GM19099 (cell line): ENCODE measurements around the gene PRKN.

Experiments
- POLR2A ChIP-seq: IDR thresholded peaks from 3 replicates; pipeline ENCODE4 v1.6.1; 2011; ENCODE audit warnings: low read depth; ENCODE audit not compliant: insufficient read length; ENCODE audit errors: extremely low read depth

Gene PRKN

GRCh38 chr6:161684731-161685475 lies 1042.7 kb downstream of the PRKN start:
- TF ChIP-seq POLR2A = no peak

DNA sequence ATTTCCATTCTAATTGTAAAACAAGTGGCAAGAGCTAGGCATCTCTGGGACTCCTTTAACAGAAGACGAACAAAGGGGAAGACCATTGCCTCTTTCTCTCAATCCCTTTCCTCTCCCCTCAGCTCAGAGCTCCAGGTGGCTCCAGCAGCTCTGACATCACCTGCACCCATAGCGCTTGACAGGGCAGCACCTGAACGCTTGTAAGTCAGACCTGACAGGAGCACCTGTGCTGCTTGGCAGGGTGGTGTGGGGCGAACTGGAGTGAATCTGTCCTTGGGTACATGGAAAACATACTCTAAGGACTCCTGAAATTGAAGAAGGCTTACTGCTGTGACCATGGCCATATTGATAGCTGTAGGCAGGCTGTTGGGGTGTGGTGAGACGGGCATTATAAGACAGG lies 1044.2 kb downstream of the PRKN start:
- TF ChIP-seq POLR2A = no peak

GRCh38 chr6:161682982-161683381 lies 1044.6 kb downstream of the PRKN start:
- TF ChIP-seq POLR2A = no peak

GRCh38 chr6:161679980-161680538 lies 1047.5 kb downstream of the PRKN start:
- TF ChIP-seq POLR2A = no peak

GRCh38 chr6:161677188-161677587 lies 1050.4 kb downstream of the PRKN start:
- TF ChIP-seq POLR2A = no peak

- no peak for TF ChIP-seq POLR2A
These were observed 1051.0 kb downstream of the PRKN start for GRCh38 chr6:161676586-161676985.

DNA sequence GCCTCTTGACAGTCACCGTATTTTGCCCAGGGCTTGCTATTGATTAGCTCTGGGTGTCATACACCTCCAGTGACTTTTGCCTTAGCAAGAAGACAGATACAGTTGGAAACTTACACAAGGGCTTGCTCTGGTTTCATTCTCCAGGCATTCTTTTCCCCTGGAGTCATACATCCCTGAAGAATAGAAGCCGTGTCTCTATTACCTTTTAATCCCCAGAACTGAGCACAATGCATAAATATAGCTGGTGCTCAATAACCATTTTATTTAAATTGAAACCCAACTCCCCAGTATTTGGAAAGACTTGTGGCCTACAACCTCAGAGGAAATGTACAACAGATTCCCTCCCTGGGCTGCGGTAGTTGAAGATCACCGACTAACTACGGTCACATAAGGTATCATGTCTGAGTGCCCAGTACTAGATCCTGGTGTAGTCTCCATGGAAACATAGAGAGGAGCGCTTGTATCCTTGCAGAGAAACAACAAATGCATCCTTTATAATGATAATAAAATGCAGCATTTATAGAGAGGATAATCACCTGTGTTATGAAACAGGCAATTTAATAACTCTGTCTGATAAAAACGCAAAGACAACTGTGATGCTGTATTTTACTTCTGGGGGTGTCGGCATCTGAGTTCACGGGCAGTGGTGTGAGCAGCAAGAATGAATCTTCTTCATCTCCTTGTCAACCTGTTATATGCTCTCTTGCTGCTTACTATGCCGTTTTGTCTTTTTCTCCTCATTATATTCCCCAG lies 1052.5 kb downstream of the PRKN start:
- no peak for TF ChIP-seq POLR2A

GRCh38 chr6:161673026-161673425 lies 1054.5 kb downstream of the PRKN start:
- no peak for TF ChIP-seq POLR2A

DNA sequence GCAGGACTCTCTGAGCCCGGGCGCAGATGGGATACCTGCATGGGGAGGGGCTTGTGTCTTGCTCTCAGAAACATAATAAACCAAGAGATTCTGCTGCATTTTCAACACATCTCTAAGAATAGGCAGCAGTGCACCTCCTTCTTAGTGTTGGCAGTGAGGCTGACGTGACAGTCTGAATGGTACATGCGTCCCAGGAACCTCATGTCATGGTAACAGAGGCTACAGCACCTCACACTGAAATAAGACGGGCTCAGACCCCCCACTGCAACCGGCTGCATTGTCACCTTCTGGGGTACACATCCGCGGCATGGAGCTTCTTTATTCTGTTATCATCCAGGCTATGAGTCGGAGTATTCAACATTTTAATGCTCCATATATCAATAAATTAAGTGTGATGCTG lies 1056.4 kb downstream of the PRKN start:
- no peak for TF ChIP-seq POLR2A

GRCh38 chr6:161668665-161669064 lies 1058.9 kb downstream of the PRKN start:
- TF ChIP-seq POLR2A = no peak

DNA sequence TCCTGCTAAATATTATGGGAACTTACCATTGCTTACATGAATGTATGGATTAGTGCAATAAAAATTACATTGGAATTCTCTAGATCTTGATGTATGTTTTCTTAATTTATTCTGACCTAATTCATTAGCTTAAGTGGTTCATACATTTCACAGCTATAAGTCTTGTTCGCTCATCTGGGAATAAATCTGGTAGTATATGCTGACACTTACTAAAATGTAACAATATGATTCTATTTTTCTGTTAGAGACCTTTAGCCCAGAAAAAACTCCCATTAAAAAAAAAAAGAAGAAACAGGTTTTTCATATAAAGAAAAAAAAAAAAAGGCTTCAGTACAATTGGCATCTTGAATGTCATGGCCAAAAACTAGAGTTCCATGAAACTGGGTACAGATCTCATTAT lies 1059.6 kb downstream of the PRKN start:
- no peak for TF ChIP-seq POLR2A

- TF ChIP-seq POLR2A = no peak
These were observed 1063.9 kb downstream of the PRKN start for GRCh38 chr6:161663682-161664081.

DNA sequence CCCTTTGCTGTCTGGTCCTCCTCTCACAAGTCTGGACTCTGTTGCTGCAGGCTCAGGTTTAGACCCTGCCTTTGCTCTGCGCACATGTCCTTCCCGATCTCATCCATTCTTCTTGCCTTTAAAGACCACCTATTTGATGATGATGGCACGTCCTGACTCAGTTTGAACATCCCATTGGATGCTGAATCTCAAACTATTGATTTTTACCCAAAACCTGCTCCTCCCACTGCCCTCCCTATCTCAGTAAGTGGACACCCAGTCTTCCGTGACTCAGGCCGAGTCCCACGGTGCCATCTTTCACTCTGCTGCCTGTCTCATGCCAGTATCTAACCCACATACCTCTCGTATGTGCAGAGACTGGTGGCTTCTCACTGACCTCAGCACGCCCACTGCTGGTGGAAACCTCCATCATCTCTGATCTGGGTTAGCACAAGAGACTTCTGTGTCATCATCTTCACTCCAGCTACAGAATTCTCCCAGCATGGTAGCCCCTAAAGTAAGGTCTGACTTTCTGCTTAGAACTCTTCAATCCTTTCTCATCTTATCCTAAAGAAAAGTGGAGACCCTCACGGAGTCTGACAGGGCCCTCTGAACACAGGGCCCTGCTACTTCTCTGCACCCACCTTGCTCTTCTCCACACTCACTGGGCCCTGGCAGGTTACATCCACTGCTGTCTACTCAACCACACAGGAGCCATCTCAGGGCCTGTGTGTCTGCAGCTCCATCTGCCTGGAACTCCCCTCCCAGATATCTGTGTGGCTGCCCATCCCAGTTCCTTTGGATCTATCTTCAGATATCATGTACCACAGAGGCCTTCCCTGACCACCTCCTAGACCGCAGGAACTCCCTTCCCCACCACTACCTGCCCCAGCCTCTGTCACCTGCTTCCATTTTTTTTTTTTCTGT lies 1066.6 kb downstream of the PRKN start:
- no peak for TF ChIP-seq POLR2A

GRCh38 chr6:161658211-161658610 lies 1069.4 kb downstream of the PRKN start:
- TF ChIP-seq POLR2A = no peak

DNA sequence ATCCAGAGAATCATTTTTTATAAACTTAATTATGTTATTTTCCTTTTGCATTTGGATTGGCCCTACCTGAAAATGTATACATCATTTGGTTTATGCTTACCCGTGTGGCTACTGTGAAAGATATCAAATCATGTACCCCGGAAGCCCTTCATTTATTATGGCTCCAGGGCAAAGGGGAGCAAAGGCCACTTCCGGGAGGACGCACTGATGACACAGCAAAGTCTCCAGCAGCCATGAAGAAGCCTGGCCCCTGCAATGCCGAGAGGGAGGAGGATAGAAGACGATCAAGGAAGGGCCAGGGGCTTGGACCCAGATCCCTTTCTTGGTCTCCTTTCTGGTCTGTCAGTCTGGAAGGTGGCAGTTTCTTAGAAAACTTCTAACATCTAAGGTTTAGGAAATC lies 1073.4 kb downstream of the PRKN start:
- TF ChIP-seq POLR2A = no peak
